ENCODE results near the gene POLRMT.
A peak's percentile ranks its signal among the peaks of the same experiment; 100 is the strongest.

The POLRMT gene

GRCh38 chr19:662962-663681 is 29.8 kb upstream of the POLRMT start, which contains the start of gene RNF126:
Gene RNF126, minus strand, starts transcription at chr19:663214. Its CDS starts 93 bp downstream, at chr19:663121.
- peak; percentile 73 for DNase-seq

GRCh38 chr19:662207-662961 is 29.0 kb upstream of the POLRMT start:
- DNase-seq, result no peak

GRCh38 chr19:661427-662196 is 28.3 kb upstream of the POLRMT start:
- no peak for DNase-seq

DNA sequence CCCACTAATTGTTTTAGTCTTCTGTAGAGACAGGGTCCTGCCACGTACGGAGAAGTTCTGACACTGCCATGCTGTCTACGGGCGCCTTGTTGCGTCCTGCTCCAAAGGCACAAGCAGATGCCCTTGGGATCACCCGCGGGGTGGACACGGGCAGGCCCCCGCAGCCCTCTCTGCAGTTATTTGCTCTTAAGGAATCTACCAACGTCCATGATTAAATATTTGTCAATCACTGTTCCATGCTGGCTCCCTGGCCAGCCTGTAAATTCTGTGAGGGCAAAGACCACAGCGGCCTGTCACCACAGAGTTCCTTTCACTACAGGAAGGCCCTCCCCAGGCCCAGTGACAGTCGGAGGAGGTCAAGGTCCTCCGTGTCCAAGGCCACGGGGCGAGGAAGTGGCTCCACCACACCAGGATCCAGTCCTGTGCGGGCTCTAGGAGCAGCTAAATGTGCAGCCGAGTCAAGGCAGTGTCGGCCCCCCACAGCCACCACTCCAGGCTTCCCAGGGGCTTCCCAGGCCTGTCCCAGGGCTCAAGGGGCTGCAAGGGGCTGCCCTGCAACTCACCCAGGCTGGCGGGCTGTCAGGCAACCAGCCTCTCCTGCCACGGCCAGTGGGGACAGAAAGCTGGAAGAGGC is 27.6 kb upstream of the POLRMT start:
- DNase-seq, result no peak

DNA sequence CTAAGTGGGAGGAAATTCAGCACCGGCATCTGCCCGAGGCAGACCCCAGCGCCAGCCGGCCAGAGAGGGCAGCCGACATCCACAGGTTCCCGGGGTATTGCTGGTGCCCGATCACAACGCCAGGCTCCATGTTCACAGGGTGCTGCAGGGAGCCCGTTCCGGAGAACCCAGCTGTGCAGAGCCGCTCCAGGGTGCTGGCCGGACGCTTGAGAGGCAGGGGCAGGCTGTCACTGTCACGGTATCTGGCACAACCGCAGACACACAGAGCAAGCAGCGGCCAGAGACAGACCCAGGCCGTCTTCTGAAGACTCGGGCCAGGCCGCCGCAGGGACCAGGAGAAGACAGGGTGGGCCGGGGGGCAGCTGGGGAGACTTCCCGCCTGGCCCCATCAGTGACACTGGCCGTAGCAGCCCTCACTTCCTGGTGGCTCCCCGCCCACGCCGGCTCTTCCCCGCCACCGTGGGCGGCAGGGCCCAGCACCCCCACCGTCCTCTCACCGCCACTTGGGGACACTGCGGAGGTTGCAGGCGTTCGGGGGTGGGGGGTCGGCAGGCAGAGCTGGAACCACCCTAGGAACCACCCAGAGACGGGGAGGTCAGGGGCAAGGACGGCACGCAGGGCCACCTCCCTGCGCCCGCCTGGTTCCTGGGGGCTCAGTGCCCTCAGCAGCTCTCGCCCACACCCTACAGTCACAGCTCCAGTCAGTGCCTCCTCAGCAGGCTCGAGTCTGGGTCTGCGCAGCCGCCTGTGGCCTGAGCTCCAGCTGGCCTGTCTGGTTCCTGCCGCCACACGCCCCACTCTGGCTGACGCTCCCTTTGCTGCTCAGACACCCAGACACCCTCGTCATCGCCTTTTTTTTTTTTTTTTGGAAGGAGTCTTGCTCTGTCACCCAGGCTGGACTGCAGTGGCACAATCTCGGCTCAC is 25.8 kb upstream of the POLRMT start:
- no peak for DNase-seq

- DNase-seq, result no peak
These were observed 24.9 kb upstream of the POLRMT start for GRCh38 chr19:658059-658839.

GRCh38 chr19:657611-658010 is 24.3 kb upstream of the POLRMT start:
- DNase-seq, result no peak

- no peak for DNase-seq
These were observed 23.6 kb upstream of the POLRMT start for GRCh38 chr19:656751-657559.

DNA sequence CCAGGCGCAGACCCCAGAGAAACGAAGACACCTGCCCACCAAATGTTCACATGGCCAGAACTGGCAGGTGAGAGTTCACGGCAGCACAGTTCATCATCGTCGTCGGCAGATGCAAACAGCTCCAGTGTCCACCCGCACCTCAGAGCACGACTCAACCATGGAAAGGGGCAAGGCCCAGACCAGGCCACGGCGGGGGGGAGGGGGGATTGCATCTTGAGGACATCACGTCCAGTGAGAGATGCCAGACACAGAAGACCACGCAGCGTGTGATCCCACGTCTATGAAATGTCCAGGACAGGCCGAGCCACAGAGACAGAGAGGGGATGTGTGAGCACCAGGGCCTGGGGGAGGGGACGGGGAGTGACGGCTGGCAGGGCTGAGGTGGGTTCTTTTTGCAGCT is 22.4 kb upstream of the POLRMT start:
- no peak for DNase-seq

- DNase-seq, result no peak
These were observed 20.1 kb upstream of the POLRMT start for GRCh38 chr19:653425-653824.

DNA sequence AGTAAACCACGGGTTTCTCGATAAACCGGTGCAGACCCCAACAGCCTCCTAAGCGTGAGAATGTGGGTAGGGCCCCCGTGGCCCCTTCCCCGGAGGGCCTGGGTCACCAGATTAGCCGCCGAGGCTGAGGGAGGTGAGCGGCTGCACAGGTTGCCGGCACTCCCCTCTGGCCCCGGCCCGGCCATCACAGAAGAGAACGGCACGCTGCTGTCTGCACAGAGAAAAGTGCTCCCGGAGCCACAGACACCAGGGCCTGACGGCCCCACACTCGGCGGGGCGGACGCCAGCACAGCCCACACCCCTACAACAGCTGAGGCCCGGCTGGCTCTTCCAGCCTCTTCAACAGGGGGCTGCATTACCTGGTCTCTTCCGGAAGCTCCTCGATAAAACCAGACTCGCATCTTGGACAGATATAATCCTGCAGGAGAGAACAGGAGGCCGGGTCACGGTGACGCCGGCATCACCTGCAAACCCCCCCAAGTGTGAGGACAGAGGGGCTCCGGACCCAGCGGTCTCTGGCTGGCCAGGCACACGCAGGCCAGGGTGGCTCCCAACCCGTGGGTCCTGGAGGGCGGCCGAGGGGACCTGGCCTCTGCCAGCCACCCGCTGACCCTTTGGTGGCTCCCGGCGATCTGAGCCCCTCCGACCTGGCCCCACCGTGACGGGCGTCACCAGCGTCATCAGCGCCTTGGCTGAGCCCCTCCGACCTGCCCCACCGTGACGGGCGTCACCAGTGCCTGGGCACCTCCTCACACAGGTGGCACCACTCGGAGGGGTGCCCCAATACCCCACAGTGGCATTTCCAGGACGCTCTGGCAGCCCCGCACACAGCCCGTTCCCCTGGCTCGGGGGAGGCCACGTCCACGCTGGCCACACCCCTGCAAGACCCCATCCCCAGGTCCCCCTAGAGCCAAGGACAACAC is 19.4 kb upstream of the POLRMT start:
- no peak for DNase-seq

DNA sequence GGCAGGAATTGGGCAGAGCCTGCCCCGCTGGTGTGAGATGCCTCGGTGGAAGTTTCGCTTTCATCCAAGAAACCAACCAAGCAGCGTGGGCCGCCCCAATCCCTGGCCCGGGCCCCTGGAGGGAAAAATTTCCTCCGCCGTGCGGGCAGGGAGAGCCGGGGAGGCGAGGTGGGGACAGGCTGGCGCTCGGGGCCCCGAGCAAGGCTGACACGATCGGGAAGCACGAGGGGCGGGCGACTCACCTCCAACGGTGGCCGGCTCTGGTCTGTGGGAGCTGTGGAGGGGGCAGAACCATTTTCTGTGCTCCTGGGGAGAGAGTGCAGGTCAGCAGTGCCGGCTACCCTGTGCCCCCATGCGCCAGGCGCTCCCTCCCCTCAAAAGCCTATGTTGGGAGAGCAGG is 18.7 kb upstream of the POLRMT start:
- no peak for DNase-seq

GRCh38 chr19:651114-651818 is 17.9 kb upstream of the POLRMT start:
- no peak for DNase-seq

- DNase-seq, result no peak
These were observed 16.8 kb upstream of the POLRMT start for GRCh38 chr19:650121-650520.

- DNase-seq, result no peak
These were observed 15.8 kb upstream of the POLRMT start for GRCh38 chr19:648904-649801.

GRCh38 chr19:648305-648704 is 15.0 kb upstream of the POLRMT start:
- DNase-seq, result no peak

DNA sequence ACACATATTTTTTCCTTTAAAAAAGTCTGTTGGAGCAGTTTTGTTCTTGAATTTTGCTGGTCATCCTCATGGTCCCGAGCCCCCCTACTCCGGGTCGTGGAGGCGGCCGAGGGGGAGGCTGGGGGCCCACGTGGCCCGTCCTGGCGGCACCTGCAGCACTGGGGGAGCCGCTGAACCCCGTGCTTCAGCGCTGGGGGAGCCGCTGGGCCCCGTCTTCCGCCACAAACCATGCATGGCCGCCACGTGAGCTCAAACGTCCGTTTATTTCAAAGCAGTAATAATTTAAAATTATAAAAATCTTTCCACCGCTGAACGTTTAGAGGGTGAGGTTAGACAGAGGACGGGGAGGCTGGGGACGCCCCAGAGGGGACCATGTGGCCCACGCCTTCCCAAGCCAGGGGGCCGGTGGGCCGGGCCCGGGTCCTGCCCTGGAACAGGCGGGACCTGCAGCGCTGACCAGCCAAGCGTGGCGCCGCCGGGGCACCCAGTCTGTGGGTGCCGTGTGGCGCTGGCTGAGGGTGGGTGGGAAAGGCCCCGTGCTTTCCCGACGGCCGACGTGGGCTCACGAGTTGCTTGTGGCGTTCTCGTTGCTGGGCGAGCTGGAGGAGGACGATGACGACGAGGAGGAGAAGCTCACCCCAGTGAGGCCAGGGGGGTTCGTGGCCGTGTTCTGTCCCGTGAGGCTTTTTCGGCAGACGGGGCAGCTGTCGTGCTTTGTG is 14.4 kb upstream of the POLRMT start:
- DNase-seq, result no peak
